ENCODE results near the gene P2RY12. TPM values are rescaled to one million over a fixed set of nuclear protein-coding genes. Genes with fewer than 3 reads are reported as not detected.

The P2RY12 gene
- total RNA-seq, 1 donor from 2014 or later: not detected

DNA sequence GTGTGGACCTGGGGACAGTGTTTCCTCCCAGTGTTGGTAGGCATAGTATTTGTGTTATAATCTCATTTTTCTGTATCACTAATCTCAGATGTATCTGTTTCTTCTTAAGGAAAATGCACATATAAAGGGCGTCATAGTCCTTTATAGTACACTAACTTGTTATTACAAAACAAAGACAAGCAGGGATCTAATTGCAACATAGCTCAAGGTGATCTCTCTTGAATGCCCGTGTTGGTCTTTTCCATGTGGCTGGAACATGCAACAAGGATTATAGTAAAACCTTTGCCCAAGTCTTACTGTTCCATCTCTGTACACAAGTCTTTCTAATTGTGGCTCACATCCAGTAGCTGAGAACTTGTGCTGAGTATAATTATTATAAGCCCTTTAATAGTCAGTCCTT lies 64.4 kb downstream of the P2RY12 start:
- H3K9me3 Mint-ChIP-seq: peaks cover 10% of the 10 kb centered on the region
- peak overlapping the region; percentile 27 for H3K27ac Mint-ChIP-seq
- no peak for DNase-seq (ENCODE audit: extremely low spot score, unreplicated experiment)
- no peaks in the 10 kb centered on the region for H3K4me1 Mint-ChIP-seq (ENCODE audit: unreplicated experiment)
- H3K27me3 Mint-ChIP-seq: no peaks in the 10 kb centered on the region
- no peaks in the 10 kb centered on the region for H3K36me3 Mint-ChIP-seq
- H3K4me3 Mint-ChIP-seq: no peak overlapping the region
- TF ChIP-seq CTCF (conservative IDR thresholded peaks at IDR 0.05): no peak

- H3K36me3 Mint-ChIP-seq: no peaks in the 10 kb centered on the region
Measured at GRCh38 chr3:151319628-151320027, 64.9 kb downstream of the P2RY12 start.

DNA sequence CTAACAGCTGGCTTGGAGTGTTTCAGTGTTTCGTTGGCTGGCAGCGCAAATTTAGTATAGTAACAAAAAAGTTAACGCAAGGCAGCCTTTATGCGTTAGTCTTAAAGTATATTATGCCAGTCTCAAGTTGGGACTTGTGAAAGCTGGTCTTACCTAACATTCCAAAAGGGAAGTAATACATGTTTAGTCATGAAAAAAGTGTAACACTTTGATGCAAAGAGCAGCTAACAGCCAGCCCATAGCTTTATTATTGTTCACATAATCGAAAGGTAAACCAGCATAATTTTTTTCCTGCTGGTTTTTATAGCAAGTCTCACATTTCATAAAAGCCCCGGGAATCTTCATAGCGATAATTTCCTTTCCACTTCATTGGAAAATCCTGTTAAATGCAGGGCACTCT lies 65.6 kb downstream of the P2RY12 start:
- Mint-ChIP-seq H3K4me1 (ENCODE audit: unreplicated experiment) (no peaks in the 10 kb centered on the region), H3K9me3 (peaks cover 10% of the 10 kb centered on the region), H3K36me3 (no peaks in the 10 kb centered on the region), H3K27me3 (no peaks in the 10 kb centered on the region), H3K27ac (no peak overlapping the region), H3K4me3 (no peak overlapping the region)
- no peak for TF ChIP-seq CTCF (conservative IDR thresholded peaks at IDR 0.05)
- no peak for DNase-seq (ENCODE audit: extremely low spot score, unreplicated experiment)

More at GRCh38 chr3:151319628-151320027, 64.9 kb downstream of the P2RY12 start:
- no peak for DNase-seq (ENCODE audit: extremely low spot score, unreplicated experiment)
- Mint-ChIP-seq H3K27me3 (no peaks in the 10 kb centered on the region), H3K27ac (peak overlapping the region; percentile 27), H3K4me1 (ENCODE audit: unreplicated experiment) (no peaks in the 10 kb centered on the region), H3K4me3 (no peak overlapping the region), H3K9me3 (peaks cover 10% of the 10 kb centered on the region)
- no peak for TF ChIP-seq CTCF (conservative IDR thresholded peaks at IDR 0.05)

- Mint-ChIP-seq H3K9me3 (peaks cover 10% of the 10 kb centered on the region), H3K4me3 (peak overlapping the region; percentile 32), H3K27ac (peak overlapping the region; percentile 44), H3K36me3 (no peaks in the 10 kb centered on the region), H3K27me3 (no peaks in the 10 kb centered on the region), H3K4me1 (ENCODE audit: unreplicated experiment) (no peaks in the 10 kb centered on the region)
- no peak for TF ChIP-seq CTCF (conservative IDR thresholded peaks at IDR 0.05)
- DNase-seq (ENCODE audit: extremely low spot score, unreplicated experiment): no peak
Measured at GRCh38 chr3:151318313-151318712, 66.2 kb downstream of the P2RY12 start.

- Mint-ChIP-seq H3K9me3 (no peaks in the 10 kb centered on the region), H3K27me3 (no peaks in the 10 kb centered on the region), H3K36me3 (no peaks in the 10 kb centered on the region), H3K27ac (peak within 1 kb of the TSS; percentile 97), H3K4me1 (ENCODE audit: unreplicated experiment) (no peaks in the 10 kb centered on the region), H3K4me3 (peak within 1 kb of the TSS; percentile 80)
- no peak for TF ChIP-seq CTCF (conservative IDR thresholded peaks at IDR 0.05)
- DNase-seq (ENCODE audit: extremely low spot score, unreplicated experiment): no peak
Measured at GRCh38 chr3:151316267-151316991, 68.1 kb downstream of the P2RY12 start, which contains the start of gene GPR87. TSS of gene GPR87 (minus strand) at chr3:151316820. CDS start at chr3:151300100, 16,720 bp downstream.
